ENCODE results near the gene LRRC3.

GRCh38 chr21:44475266-44475845 is 20.0 kb downstream of the LRRC3 start:
- TF ChIP-seq, protein P1, sequence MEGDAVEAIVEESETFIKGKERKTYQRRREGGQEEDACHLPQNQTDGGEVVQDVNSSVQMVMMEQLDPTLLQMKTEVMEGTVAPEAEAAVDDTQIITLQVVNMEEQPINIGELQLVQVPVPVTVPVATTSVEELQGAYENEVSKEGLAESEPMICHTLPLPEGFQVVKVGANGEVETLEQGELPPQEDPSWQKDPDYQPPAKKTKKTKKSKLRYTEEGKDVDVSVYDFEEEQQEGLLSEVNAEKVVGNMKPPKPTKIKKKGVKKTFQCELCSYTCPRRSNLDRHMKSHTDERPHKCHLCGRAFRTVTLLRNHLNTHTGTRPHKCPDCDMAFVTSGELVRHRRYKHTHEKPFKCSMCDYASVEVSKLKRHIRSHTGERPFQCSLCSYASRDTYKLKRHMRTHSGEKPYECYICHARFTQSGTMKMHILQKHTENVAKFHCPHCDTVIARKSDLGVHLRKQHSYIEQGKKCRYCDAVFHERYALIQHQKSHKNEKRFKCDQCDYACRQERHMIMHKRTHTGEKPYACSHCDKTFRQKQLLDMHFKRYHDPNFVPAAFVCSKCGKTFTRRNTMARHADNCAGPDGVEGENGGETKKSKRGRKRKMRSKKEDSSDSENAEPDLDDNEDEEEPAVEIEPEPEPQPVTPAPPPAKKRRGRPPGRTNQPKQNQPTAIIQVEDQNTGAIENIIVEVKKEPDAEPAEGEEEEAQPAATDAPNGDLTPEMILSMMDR (IDR thresholded peaks at IDR 0.05): no peak
- no peak for TF ChIP-seq EZH2 (IDR thresholded peaks at IDR 0.05)

Measured in neural progenitor cell (in vitro differentiated cells).